Kidney (tissue), 14 donors: Measurements from ENCODE around the gene ABCB7. TPM values are rescaled to one million over a fixed set of nuclear protein-coding genes. Genes with fewer than 3 reads are reported as not detected.

ENCODE experiments used
- DNase-seq, 5 donors: peaks; one replicate each; pipeline ENCODE4 v3.0.0-alpha.2; 2013 to 2020
- FAIRE-seq: peaks from 2 replicates; lab custom pipeline; 2012; peaks lifted over from hg19 to GRCh38; lab: Jason Lieb, UNC
- H3K27ac ChIP-seq, 2 donors: one replicate each; pipeline ENCODE4 v1.7.0; 2013; ENCODE audit warnings: low read depth in 2 of 2, low read length in 2 of 2, inconsistent platforms in 1 of 2
- H3K27me3 ChIP-seq: one replicate; pipeline ENCODE4 v1.7.1; 2013; ENCODE audit warnings: low read length, inconsistent platforms; ENCODE audit not compliant: control insufficient read depth, insufficient read depth
- H3K36me3 ChIP-seq, 3 donors: one replicate each; pipeline versions ENCODE4 v1.7.0 to v1.7.1; 2013; ENCODE audit warnings: low read length in 3 of 3, control low read depth in 1 of 3, inconsistent platforms in 1 of 3; ENCODE audit not compliant: insufficient read depth in 3 of 3, control insufficient read depth in 2 of 3
- H3K4me1 ChIP-seq, 3 donors: one replicate each; pipeline versions ENCODE4 v1.7.0 to v1.7.1; 2013; ENCODE audit warnings: low read length in 3 of 3, inconsistent platforms in 1 of 3, low read depth in 1 of 3; ENCODE audit not compliant: control insufficient read depth in 2 of 3, insufficient read depth in 2 of 3
- H3K4me3 ChIP-seq, 3 donors: one replicate each; pipeline versions ENCODE4 v1.7.0 to v1.8.1; 2013; ENCODE audit warnings: low read length in 3 of 3, control low read depth in 1 of 3, inconsistent platforms in 1 of 3
- H3K9ac ChIP-seq, 3 donors: one replicate each; pipeline versions ENCODE4 v1.7.0 to v1.7.1; 2013; ENCODE audit warnings: low read length in 3 of 3, control low read depth in 1 of 3, inconsistent platforms in 1 of 3
- H3K9me3 ChIP-seq, 3 donors: one replicate each; pipeline versions ENCODE4 v1.7.0 to v1.7.1; 2013; ENCODE audit warnings: low read length in 3 of 3, control low read depth in 1 of 3, inconsistent platforms in 1 of 3; ENCODE audit not compliant: control insufficient read depth in 2 of 3, insufficient read depth in 1 of 3
- CTCF ChIP-seq: IDR thresholded peaks from 3 replicates; pipeline ENCODE4 v1.5.1; 2012; ENCODE audit warnings: mild to moderate bottlenecking, moderate library complexity, borderline replicate concordance; ENCODE audit not compliant: insufficient read depth; ENCODE audit errors: extremely low read depth
- intact Hi-C: fragments of 100-400 bp; cut with DNase I; formaldehyde crosslinking; loops from one replicate; pipeline ENCODE4 v1.11.1; 2022
- polyA plus RNA-seq: library from polyadenylated mRNA; stranded (reverse); fragments of 350-450 nt; fragmentation: Illumina TruSeq; extraction: RNeasy Lipid Tissue Mini Kit (QIAGEN cat#74804); gene quantifications from one replicate; pipeline ENCODE4 v1.2.3, GENCODE V29; 2014; ENCODE audit warnings: low read depth, low replicate concordance; ENCODE audit not compliant: insufficient read depth
- total RNA-seq: library from RNA; stranded (reverse); fragmentation: NEBNext Ultra II Directional; extraction: Animal tissue kit (Norgen Biotek cat#: 25700); gene quantifications from one replicate; pipeline ENCODE4 v1.2.1, GENCODE V29; 2021
- donor health status: control.
- donor health status: control.
- donor health status: control.
- donor health status: control.
- donor health status: control.
- donor health status: DM: yes; HTN: yes; CAD: no.
- donor health status: Normal renal cell carcinoma (clear cell type).

Gene ABCB7
- total and polyA plus RNA-seq, 2 donors from 2014 or later: 13.8 to 21.0 TPM

GRCh38 chrX:75151827-75152592, 4.1 kb downstream of the ABCB7 start:
- peaks cover 0 to 6% (median 0%) of the 10 kb centered on the region in 3 donors for H3K4me1 ChIP-seq
- no peak for DNase-seq
- H3K27me3 ChIP-seq: no peaks in the 10 kb centered on the region
- FAIRE-seq: no peak
- H3K36me3 ChIP-seq: no peaks in the 10 kb centered on the region
- no peak overlapping the region for H3K27ac ChIP-seq
- H3K4me3 ChIP-seq: no peak overlapping the region
- H3K9me3 ChIP-seq: peaks cover 0 to 2% (median 0%) of the 10 kb centered on the region in 3 donors
- intact Hi-C loops: no loop called here
- no peak for TF ChIP-seq CTCF
- no peak overlapping the region for H3K9ac ChIP-seq

GRCh38 chrX:75149654-75150053, 6.4 kb downstream of the ABCB7 start:
- intact Hi-C loops: no loop called here
- peaks cover 0 to 2% (median 0%) of the 10 kb centered on the region in 3 donors for H3K4me1 ChIP-seq
- no peak overlapping the region for H3K27ac ChIP-seq
- FAIRE-seq: no peak
- TF ChIP-seq CTCF: no peak
- peaks cover 0 to 2% (median 0%) of the 10 kb centered on the region in 3 donors for H3K9me3 ChIP-seq
- no peaks in the 10 kb centered on the region for H3K36me3 ChIP-seq
- no peaks in the 10 kb centered on the region for H3K27me3 ChIP-seq
- DNase-seq: no peak
- H3K9ac ChIP-seq: no peak overlapping the region
- H3K4me3 ChIP-seq: no peak overlapping the region

GRCh38 chrX:75132672-75133071, 23.4 kb downstream of the ABCB7 start:
- Histone ChIP-seq H3K4me3 (no peak overlapping the region), H3K27me3 (no peaks in the 10 kb centered on the region), H3K27ac (no peak overlapping the region), H3K4me1 (no peaks in the 10 kb centered on the region), H3K36me3 (no peaks in the 10 kb centered on the region), H3K9ac (no peak overlapping the region), H3K9me3 (peaks cover 0 to 1% (median 0%) of the 10 kb centered on the region in 3 donors)
- no peak for TF ChIP-seq CTCF
- intact Hi-C loops: no loop called here
- FAIRE-seq (no peak), DNase-seq (no peak)
